Stimulated activated CD4-positive, alpha-beta T cell treated with anti-CD3 and anti-CD28 coated beads, Interleukin-15, amount 100 ng/mL, for 1 hour (primary cell): ENCODE data around the gene HRAS.

ENCODE experiments used
- DNase-seq, 2 donors: peaks; one replicate each; pipeline ENCODE4 v3.0.0-alpha.2; 2020; ENCODE audit warnings: low read depth in 1 of 2, low spot score in 1 of 2

HRAS gene

GRCh38 chr11:497565-498296 is 37.6 kb downstream of the HRAS start:
- DNase-seq, result no peak

- no peak for DNase-seq
Observed at GRCh38 chr11:496834-497564, 38.4 kb downstream of the HRAS start.

- DNase-seq, result no peak
Observed at GRCh38 chr11:495537-495931, 39.8 kb downstream of the HRAS start.

DNA sequence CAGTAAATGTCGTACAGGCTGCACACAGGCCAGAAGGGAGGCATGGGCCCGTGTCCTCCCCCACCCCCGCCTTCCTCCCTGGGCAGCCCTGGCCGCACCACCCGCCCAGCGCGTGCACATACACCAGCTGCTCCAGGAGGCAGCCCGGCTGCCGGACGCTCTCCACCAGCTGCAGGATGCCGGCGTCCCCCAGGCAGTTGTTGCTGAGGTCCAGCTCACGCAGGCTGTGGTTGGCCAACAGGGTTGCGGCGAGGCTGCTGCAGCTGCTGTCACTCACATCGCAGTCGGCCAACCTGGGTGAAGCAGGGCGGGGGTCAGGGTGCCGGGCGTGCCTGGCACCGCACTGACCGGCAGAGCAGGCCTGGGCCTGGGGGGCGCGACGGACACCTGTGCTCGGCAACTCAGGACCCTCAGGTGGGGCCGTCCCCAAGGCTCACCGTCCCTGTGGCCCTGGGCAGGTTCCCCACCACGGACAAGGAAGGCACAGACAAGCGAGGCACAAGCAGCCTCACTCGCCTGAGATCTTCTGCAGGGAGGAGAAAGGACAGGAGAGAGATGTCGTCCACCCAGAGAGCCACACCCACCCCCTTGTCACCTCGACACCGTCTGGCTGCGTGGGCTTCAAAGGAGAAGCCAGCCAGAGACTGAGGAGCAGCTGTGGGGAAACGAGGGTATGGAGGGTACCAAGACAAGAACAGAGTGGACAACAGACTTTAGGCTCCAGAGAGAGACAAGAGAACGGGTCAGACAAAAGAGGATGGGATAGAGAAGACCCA is 40.4 kb downstream of the HRAS start:
- DNase-seq, result no peak

DNA sequence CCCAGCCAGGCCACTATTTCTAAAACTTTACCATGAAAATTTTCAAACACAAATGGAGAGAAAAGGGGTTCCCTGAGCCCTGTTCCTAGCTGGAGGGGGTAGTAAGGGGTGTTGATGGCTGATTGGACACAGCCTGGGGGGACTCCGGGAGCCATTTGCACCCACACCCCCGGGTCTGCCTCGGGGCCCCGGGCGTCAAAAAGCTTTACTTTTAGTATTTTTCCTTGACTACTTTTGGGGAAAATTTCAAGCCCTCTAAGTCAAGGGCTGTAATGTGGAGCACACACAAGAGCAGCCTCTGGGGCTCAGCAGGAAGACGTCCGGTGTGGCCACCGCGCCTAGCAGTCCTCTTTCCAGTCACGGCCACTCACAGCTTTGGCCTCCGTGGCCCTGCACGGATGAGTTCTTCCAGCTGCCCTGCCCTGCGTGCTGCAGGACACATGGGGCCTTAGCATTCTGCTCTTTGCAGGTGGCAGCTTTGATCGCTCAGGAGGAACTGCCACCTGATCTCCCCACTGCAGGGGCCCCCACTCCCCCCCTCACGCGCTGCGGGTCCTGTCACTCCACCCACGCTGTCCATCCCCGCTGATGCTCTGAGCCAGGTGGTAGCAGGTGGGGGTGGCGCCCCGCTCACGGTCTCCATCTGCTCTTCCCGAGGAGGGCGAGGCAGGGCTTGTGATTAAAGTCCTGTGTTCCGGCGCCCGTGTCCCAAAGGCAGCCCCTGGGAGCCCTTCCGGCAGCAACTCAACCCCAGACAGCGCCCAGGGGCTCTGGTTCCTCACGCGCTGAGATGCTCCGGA is 42.7 kb downstream of the HRAS start:
- no peak for DNase-seq

- no peak for DNase-seq
Observed at GRCh38 chr11:491358-491757, 44.0 kb downstream of the HRAS start.

GRCh38 chr11:490930-491260 is 44.5 kb downstream of the HRAS start:
- no peak for DNase-seq

GRCh38 chr11:490186-490929 is 45.0 kb downstream of the HRAS start:
- DNase-seq, result no peak

DNA sequence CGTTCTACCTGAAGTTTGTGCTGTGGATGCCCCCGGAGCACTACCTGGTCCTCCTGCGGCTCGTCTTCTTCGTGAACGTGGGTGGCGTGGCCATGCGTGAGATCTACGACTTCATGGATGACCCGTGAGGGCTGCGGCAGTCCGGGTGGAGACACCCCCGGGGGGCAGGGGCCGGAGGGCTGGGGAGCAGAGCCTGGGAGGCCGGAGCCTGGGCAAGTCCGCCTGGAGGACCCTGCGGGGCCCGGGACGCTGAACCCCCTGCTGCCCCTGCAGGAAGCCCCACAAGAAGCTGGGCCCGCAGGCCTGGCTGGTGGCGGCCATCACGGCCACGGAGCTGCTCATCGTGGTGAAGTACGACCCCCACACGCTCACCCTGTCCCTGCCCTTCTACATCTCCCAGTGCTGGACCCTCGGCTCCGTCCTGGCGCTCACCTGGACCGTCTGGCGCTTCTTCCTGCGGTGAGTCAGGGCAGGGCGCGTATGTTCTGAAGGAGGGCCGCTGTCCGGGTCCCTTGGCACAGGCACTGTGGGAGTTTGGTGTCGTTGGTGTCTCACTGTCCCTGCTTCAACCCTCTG is 45.7 kb downstream of the HRAS start:
- no peak for DNase-seq

DNA sequence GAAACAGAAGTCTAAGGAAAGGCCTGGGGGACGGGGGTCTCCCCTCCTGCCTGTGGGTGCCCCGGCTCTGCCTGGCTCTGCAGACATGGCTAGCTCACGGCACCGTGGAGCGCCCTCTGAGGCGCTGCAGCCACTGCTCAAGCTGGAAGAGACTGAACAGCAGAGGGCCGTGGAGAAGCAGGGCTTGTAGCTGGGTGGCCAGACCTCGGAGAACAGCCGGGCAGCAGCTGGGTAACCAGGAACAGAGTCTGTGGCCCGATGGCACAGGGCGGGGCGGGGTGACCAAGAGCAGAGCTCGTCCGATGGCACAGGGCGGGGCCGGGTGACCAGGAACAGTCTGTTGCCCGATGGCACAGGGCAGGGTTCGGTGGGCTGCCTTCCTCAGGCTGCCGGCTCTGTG is 46.4 kb downstream of the HRAS start:
- no peak for DNase-seq

GRCh38 chr11:488579-488978 is 46.8 kb downstream of the HRAS start:
- DNase-seq, result no peak

DNA sequence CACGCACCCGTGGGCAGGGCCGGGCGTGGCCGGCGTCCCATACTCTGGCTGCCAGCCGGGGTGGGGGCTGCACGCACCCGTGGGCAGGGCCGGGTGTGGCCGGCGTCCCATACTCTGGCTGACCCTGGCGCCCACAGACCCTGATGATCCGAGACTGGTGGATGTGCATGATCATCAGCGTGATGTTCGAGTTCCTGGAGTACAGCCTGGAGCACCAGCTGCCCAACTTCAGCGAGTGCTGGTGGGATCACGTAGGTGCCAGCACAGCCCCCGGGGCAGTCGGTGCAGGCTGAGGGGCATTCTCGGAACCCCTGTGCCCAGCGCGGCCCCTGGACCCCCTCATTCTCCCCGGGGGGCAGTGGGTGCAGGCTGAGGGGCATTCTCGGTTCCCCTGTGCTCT is 47.3 kb downstream of the HRAS start:
- DNase-seq, result no peak

DNA sequence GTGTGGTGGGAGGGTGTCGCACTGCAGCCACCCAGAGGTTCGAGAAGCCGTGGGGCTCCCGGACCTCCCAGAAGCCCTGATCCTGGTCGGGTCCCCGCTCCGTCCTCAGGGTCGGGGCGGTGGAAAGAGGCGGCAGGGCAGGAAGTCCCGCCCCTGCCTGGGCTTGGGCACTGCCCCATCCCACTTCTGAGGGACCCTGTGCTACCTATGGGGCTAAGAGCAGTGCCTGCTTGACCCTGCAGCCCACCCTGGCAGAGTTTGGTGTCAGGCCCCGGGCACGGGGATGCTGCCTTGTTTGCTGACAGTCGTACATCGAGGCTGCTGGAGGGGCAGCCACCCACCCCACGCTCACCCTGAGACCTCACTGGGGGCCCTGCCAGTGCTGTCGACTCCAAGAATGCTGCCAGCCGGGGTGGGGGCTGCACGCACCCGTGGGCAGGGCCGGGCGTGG is 47.8 kb downstream of the HRAS start:
- DNase-seq, result no peak

DNA sequence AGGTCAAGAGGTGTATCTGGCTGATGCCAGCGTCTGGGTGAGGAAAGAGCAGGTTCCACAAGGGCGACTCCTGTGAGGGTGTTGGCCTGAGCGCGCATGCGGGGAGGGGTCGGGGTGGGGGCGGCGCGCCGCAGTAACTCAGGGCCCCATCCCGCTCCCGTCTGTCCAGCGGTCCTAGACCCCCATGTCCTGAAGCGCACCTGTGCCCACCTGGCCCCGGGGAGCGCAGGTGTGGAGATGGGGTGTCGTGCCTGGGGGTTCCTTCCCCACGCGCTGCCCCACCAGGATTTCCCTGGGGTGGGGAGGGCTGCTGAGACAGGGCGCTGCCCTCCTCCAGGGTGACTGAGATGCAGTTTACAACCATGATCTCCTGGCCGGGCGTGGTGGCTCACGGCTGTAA is 49.2 kb downstream of the HRAS start:
- no peak for DNase-seq

DNA sequence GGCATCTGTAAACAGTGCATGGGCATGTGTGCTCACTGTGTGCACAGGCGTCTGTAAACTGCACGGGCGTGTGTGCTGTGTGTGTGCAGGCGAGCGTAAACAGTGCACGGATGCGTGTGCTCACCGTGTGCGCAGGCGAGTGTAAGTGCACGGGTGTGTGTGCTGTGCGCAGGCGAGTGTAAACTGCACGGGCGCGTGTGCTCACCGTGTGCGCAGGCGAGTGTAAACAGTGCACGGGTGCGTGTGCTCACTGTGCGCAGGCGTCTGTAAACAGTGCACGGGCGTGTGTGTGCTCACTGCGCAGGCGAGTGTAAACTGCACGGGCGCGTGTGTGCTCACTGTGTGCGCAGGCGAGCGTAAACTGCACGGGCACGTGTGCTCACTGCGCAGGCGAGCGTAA is 50.8 kb downstream of the HRAS start:
- DNase-seq, result no peak
